Measurements from ENCODE around the gene TPK1.

The TPK1 gene

GRCh38 chr7:144709066-144709465, 126.8 kb downstream of the TPK1 start:
- H3K4me1 Mint-ChIP-seq, result peaks cover 5 to 11% of the 10 kb centered on the region in 2 donors
- DNase-seq, result no peak
- H3K27me3 Mint-ChIP-seq, result no peaks in the 10 kb centered on the region

GRCh38 chr7:144691240-144691639, 144.6 kb downstream of the TPK1 start:
- Mint-ChIP-seq H3K27ac (no peak overlapping the region), H3K4me1 (peaks cover 2 to 5% of the 10 kb centered on the region in 2 donors), H3K36me3 (peaks cover 0 to 10% of the 10 kb centered on the region in 2 donors), H3K4me3 (no peak overlapping the region), H3K27me3 (no peaks in the 10 kb centered on the region), H3K9me3 (no peaks in the 10 kb centered on the region)
- no peak for ATAC-seq (replicated peaks)
- no peak for DNase-seq

More at GRCh38 chr7:144709066-144709465, 126.8 kb downstream of the TPK1 start:
- Mint-ChIP-seq H3K36me3 (peaks cover 14 to 17% of the 10 kb centered on the region in 2 donors), H3K4me3 (no peak overlapping the region), H3K9me3 (peaks cover 0 to 1% of the 10 kb centered on the region in 2 donors), H3K27ac (no peak overlapping the region)
- ATAC-seq (replicated peaks), result no peak

GRCh38 chr7:144682581-144683280, 153.1 kb downstream of the TPK1 start:
- Mint-ChIP-seq H3K36me3 (peaks cover 0 to 10% of the 10 kb centered on the region in 2 donors), H3K4me3 (no peak overlapping the region), H3K27me3 (no peaks in the 10 kb centered on the region), H3K27ac (no peak overlapping the region), H3K9me3 (no peaks in the 10 kb centered on the region), H3K4me1 (no peaks in the 10 kb centered on the region)
- DNase-seq, result no peak
- ATAC-seq (replicated peaks), result no peak

- ATAC-seq (replicated peaks) (no peak), DNase-seq (no peak)
- H3K27ac Mint-ChIP-seq, result no peak overlapping the region
- H3K4me3 Mint-ChIP-seq, result no peak overlapping the region
- H3K4me1 Mint-ChIP-seq, result no peaks in the 10 kb centered on the region
- peaks cover 2 to 6% of the 10 kb centered on the region in 2 donors for H3K36me3 Mint-ChIP-seq
- H3K27me3 Mint-ChIP-seq, result no peaks in the 10 kb centered on the region
- no peaks in the 10 kb centered on the region for H3K9me3 Mint-ChIP-seq
Observed at GRCh38 chr7:144676492-144676891, 159.4 kb downstream of the TPK1 start.

GRCh38 chr7:144674550-144674949, 161.3 kb downstream of the TPK1 start:
- no peak for ATAC-seq (replicated peaks)
- H3K9me3 Mint-ChIP-seq, result no peaks in the 10 kb centered on the region
- DNase-seq, result no peak
- no peak overlapping the region for H3K4me3 Mint-ChIP-seq
- H3K36me3 Mint-ChIP-seq, result peaks cover 2 to 6% of the 10 kb centered on the region in 2 donors
- H3K27ac Mint-ChIP-seq, result no peak overlapping the region
- no peaks in the 10 kb centered on the region for H3K4me1 Mint-ChIP-seq
- no peaks in the 10 kb centered on the region for H3K27me3 Mint-ChIP-seq

GRCh38 chr7:144672869-144673268, 163.0 kb downstream of the TPK1 start:
- Mint-ChIP-seq H3K36me3 (peaks cover 2 to 3% of the 10 kb centered on the region in 2 donors), H3K27ac (no peak overlapping the region), H3K4me1 (no peaks in the 10 kb centered on the region), H3K9me3 (no peaks in the 10 kb centered on the region), H3K4me3 (no peak overlapping the region), H3K27me3 (no peaks in the 10 kb centered on the region)
- DNase-seq (no peak), ATAC-seq (replicated peaks) (no peak)

GRCh38 chr7:144671429-144671828, 164.4 kb downstream of the TPK1 start:
- H3K27me3 Mint-ChIP-seq, result no peaks in the 10 kb centered on the region
- no peaks in the 10 kb centered on the region for H3K9me3 Mint-ChIP-seq
- H3K36me3 Mint-ChIP-seq, result peaks cover 0 to 7% of the 10 kb centered on the region in 2 donors
- DNase-seq (no peak), ATAC-seq (replicated peaks) (no peak)
- H3K27ac Mint-ChIP-seq, result no peak overlapping the region
- H3K4me3 Mint-ChIP-seq, result no peak overlapping the region
- no peaks in the 10 kb centered on the region for H3K4me1 Mint-ChIP-seq

- DNase-seq (no peak), ATAC-seq (replicated peaks) (no peak)
- Mint-ChIP-seq H3K9me3 (no peaks in the 10 kb centered on the region), H3K36me3 (peaks cover 0 to 9% of the 10 kb centered on the region in 2 donors), H3K4me1 (no peaks in the 10 kb centered on the region), H3K4me3 (no peak overlapping the region), H3K27ac (no peak overlapping the region), H3K27me3 (no peaks in the 10 kb centered on the region)
Observed at GRCh38 chr7:144670218-144670617, 165.6 kb downstream of the TPK1 start.

GRCh38 chr7:144668503-144668902, 167.3 kb downstream of the TPK1 start:
- ATAC-seq (replicated peaks) (no peak), DNase-seq (no peak)
- peaks cover 10 to 18% of the 10 kb centered on the region in 2 donors for H3K36me3 Mint-ChIP-seq
- H3K27ac Mint-ChIP-seq, result no peak overlapping the region
- H3K27me3 Mint-ChIP-seq, result no peaks in the 10 kb centered on the region
- H3K9me3 Mint-ChIP-seq, result peaks cover 0 to 3% of the 10 kb centered on the region in 2 donors
- H3K4me3 Mint-ChIP-seq, result no peak overlapping the region
- H3K4me1 Mint-ChIP-seq, result no peaks in the 10 kb centered on the region

GRCh38 chr7:144665689-144666381, 170.0 kb downstream of the TPK1 start:
- H3K4me3 Mint-ChIP-seq, result no peak overlapping the region
- H3K36me3 Mint-ChIP-seq, result peaks cover 21 to 23% of the 10 kb centered on the region in 2 donors
- ATAC-seq (replicated peaks), result no peak
- no peak overlapping the region for H3K27ac Mint-ChIP-seq
- H3K4me1 Mint-ChIP-seq, result no peaks in the 10 kb centered on the region
- H3K27me3 Mint-ChIP-seq, result no peaks in the 10 kb centered on the region
- DNase-seq, result no peak
- peaks cover 0 to 3% of the 10 kb centered on the region in 2 donors for H3K9me3 Mint-ChIP-seq

GRCh38 chr7:144659211-144659610, 176.6 kb downstream of the TPK1 start:
- Mint-ChIP-seq H3K27ac (no peak overlapping the region), H3K4me1 (no peaks in the 10 kb centered on the region)

GRCh38 chr7:144656965-144657517, 178.8 kb downstream of the TPK1 start:
- peak; percentile 41 to 48 for ATAC-seq (replicated peaks)
- no peak for DNase-seq
- Mint-ChIP-seq H3K4me1 (peaks cover 2 to 7% of the 10 kb centered on the region in 2 donors), H3K36me3 (peaks cover 2 to 9% of the 10 kb centered on the region in 2 donors), H3K27me3 (no peaks in the 10 kb centered on the region), H3K9me3 (no peaks in the 10 kb centered on the region), H3K27ac (no peak overlapping the region), H3K4me3 (no peak overlapping the region)

More at GRCh38 chr7:144659211-144659610, 176.6 kb downstream of the TPK1 start:
- ATAC-seq (replicated peaks) (no peak), DNase-seq (no peak)
- no peaks in the 10 kb centered on the region for H3K9me3 Mint-ChIP-seq
- H3K27me3 Mint-ChIP-seq, result no peaks in the 10 kb centered on the region
- no peak overlapping the region for H3K4me3 Mint-ChIP-seq
- peaks cover 6 to 18% of the 10 kb centered on the region in 2 donors for H3K36me3 Mint-ChIP-seq

GRCh38 chr7:144653449-144653848, 182.4 kb downstream of the TPK1 start:
- no peak overlapping the region for H3K27ac Mint-ChIP-seq
- H3K4me1 Mint-ChIP-seq, result peaks cover 2 to 7% of the 10 kb centered on the region in 2 donors
- H3K36me3 Mint-ChIP-seq, result peaks cover 11 to 14% of the 10 kb centered on the region in 2 donors
- H3K9me3 Mint-ChIP-seq, result peaks cover 4% of the 10 kb centered on the region in 2 donors
- no peaks in the 10 kb centered on the region for H3K27me3 Mint-ChIP-seq
- no peak overlapping the region for H3K4me3 Mint-ChIP-seq
- DNase-seq (no peak), ATAC-seq (replicated peaks) (no peak)

- H3K4me3 Mint-ChIP-seq, result no peak overlapping the region
- no peak overlapping the region for H3K27ac Mint-ChIP-seq
- no peaks in the 10 kb centered on the region for H3K27me3 Mint-ChIP-seq
- H3K36me3 Mint-ChIP-seq, result peaks cover 24% of the 10 kb centered on the region in 2 donors
- ATAC-seq (replicated peaks), result no peak
- no peak for DNase-seq
- peaks cover 4% of the 10 kb centered on the region in 2 donors for H3K9me3 Mint-ChIP-seq
- H3K4me1 Mint-ChIP-seq, result peaks cover 2 to 7% of the 10 kb centered on the region in 2 donors
Observed at GRCh38 chr7:144650439-144650838, 185.4 kb downstream of the TPK1 start.
